A549 (cell line): ENCODE results near the gene SEMA3E. TPM values are rescaled to one million over a fixed set of nuclear protein-coding genes. Genes with fewer than 3 reads are reported as not detected.

Experiments
- ATAC-seq, 2 experiments: fragments of 200-7000 bp in 1 of 2; fragments of >200 bp in 1 of 2; cut with Nextera tagmentation in 1 of 2; cut with Tn5 transposase in 1 of 2; 3 replicates each; pipeline versions ENCODE4 v1.8.0 to v1.9.1; 2018 to 2020; ENCODE audit warnings: mild to moderate bottlenecking in 1 of 2, moderate library complexity in 1 of 2
- CTCF ChIA-PET: fragments of 300-600 bp; sonication (Branson Sonifier 250); formaldehyde crosslinking; extraction: SDS; loops from one replicate; lab custom pipeline; 2021; ENCODE audit warnings: antibody characterized with exemption, inconsistent platforms; lab: Yijun Ruan, JAX
- POLR2A ChIA-PET: fragments of 350-600 bp; formaldehyde crosslinking; extraction: SDS; loops from one replicate; lab custom pipeline; 2021; ENCODE audit warnings: antibody characterized with exemption, inconsistent platforms; lab: Yijun Ruan, JAX
- DNase-seq, 2 experiments: peaks; one replicate each; pipeline versions ENCODE4 v3.0.0 to v3.0.0-alpha.2; 2011 to 2016; ENCODE audit warnings: low read depth in 1 of 2, low spot score in 1 of 2
- FAIRE-seq: peaks from 2 replicates; lab custom pipeline; 2011; peaks lifted over from hg19 to GRCh38; lab: Jason Lieb, UNC
- H3K27ac ChIP-seq, 2 experiments: fragments of >200 bp; sonication (Bioruptor Twin); formaldehyde crosslinking; 3 replicates each; pipeline ENCODE4 v1.5.1; 2016 to 2017
- H3K4me1 ChIP-seq: fragments of >200 bp; sonication (Bioruptor Twin); formaldehyde crosslinking; 3 replicates; pipeline ENCODE4 v1.6.1; 2016
- H3K4me2 ChIP-seq: fragments of >200 bp; sonication (Bioruptor Twin); formaldehyde crosslinking; 3 replicates; pipeline ENCODE4 v1.6.1; 2016
- H3K4me3 ChIP-seq: fragments of >200 bp; sonication (Bioruptor Twin); formaldehyde crosslinking; 3 replicates; pipeline ENCODE4 v1.5.1; 2016
- H3K9me3 ChIP-seq: fragments of >200 bp; sonication (Bioruptor Twin); formaldehyde crosslinking; 3 replicates; pipeline ENCODE4 v1.6.1; 2016
- BHLHE40 ChIP-seq: IDR thresholded peaks from 2 replicates; pipeline ENCODE4 v1.6.1; 2012; ENCODE audit warnings: low read depth, low read length, inconsistent platforms
- CEBPB ChIP-seq, 2 experiments: fragments of >200 bp in 1 of 2; sonication (Bioruptor Twin) in 1 of 2; formaldehyde crosslinking in 1 of 2; IDR thresholded peaks; 2 replicates each; pipeline ENCODE4 v1.6.1; 2012 to 2016
- CHD4 ChIP-seq: fragments of 200-600 bp; sonication (generic); IDR thresholded peaks from 2 replicates; pipeline ENCODE4 v1.6.1; 2016; ENCODE audit warnings: antibody characterized with exemption, mild to moderate bottlenecking, borderline replicate concordance
- EHF ChIP-seq: fragments of 250-450 bp; sonication (Bioruptor Pico); IDR thresholded peaks from 2 replicates; pipeline ENCODE4 v1.5.0; 2020; ENCODE audit warnings: mild to moderate bottlenecking
- EP300 ChIP-seq, 2 experiments: fragments of >200 bp; sonication (Bioruptor Twin); formaldehyde crosslinking; IDR thresholded peaks; 2 replicates in 1 of 2; 3 replicates in 1 of 2; pipeline ENCODE4 v1.6.1; 2016 to 2017
- HEYL ChIP-seq: fragments of 250-450 bp; sonication (Bioruptor Pico); IDR thresholded peaks from 2 replicates; pipeline ENCODE4 v1.8.0; 2021; ENCODE audit warnings: mild to moderate bottlenecking, moderate library complexity
- HOXA7 ChIP-seq: fragments of 250-450 bp; sonication (Bioruptor Pico); IDR thresholded peaks from 2 replicates; pipeline ENCODE4 v1.5.0; 2020; ENCODE audit warnings: mild to moderate bottlenecking, moderate library complexity
- HOXB13 ChIP-seq: fragments of 250-450 bp; sonication (Bioruptor Pico); IDR thresholded peaks from 2 replicates; pipeline ENCODE4 v1.5.0; 2020; ENCODE audit warnings: low read depth, mild to moderate bottlenecking, moderate library complexity
- JUN ChIP-seq, 2 experiments: fragments of >200 bp; sonication (Bioruptor Twin); formaldehyde crosslinking; IDR thresholded peaks; 2 replicates in 1 of 2; 3 replicates in 1 of 2; pipeline ENCODE4 v1.6.1; 2016 to 2017
- JUNB ChIP-seq: fragments of >200 bp; sonication (Bioruptor Twin); formaldehyde crosslinking; IDR thresholded peaks from 2 replicates; pipeline ENCODE4 v1.6.1; 2016
- KDM5A ChIP-seq: fragments of 200-600 bp; sonication (generic); IDR thresholded peaks from 2 replicates; pipeline ENCODE4 v1.6.1; 2016; ENCODE audit warnings: antibody characterized with exemption, mild to moderate bottlenecking
- NFE2L2 ChIP-seq: fragments of 150-350 bp; conservative IDR thresholded peaks from 2 replicates; pipeline ENCODE4 v1.6.1; 2014; ENCODE audit warnings: low read length
- NPAS2 ChIP-seq: fragments of 250-450 bp; sonication (Bioruptor Pico); IDR thresholded peaks from 2 replicates; pipeline ENCODE4 v1.8.0; 2022; ENCODE audit warnings: mild to moderate bottlenecking, moderate library complexity, borderline replicate concordance
- RFX5 ChIP-seq: fragments of 450-650 bp; IDR thresholded peaks from 2 replicates; pipeline ENCODE4 v1.7.1; 2014; ENCODE audit warnings: antibody characterized with exemption, mild to moderate bottlenecking, moderate library complexity
- RNF2 ChIP-seq: fragments of 200-600 bp; sonication (generic); IDR thresholded peaks from 2 replicates; pipeline ENCODE4 v1.6.1; 2016; ENCODE audit warnings: low read depth, mild to moderate bottlenecking, antibody characterized with exemption, moderate library complexity, borderline replicate concordance
- SREBF2 ChIP-seq: fragments of 450-650 bp; IDR thresholded peaks from 2 replicates; pipeline ENCODE4 v1.6.1; 2014; ENCODE audit warnings: mild to moderate bottlenecking, moderate library complexity
- ZC3H11A ChIP-seq: fragments of 450-650 bp; IDR thresholded peaks from 2 replicates; pipeline ENCODE4 v1.6.1; 2014; ENCODE audit warnings: antibody characterized with exemption, mild to moderate bottlenecking
- ZFP36 ChIP-seq: fragments of 450-650 bp; IDR thresholded peaks from 2 replicates; pipeline ENCODE4 v1.6.1; 2014; ENCODE audit warnings: borderline replicate concordance; ENCODE audit not compliant: partially characterized antibody
- ZNF302 ChIP-seq: fragments of 250-450 bp; sonication (Bioruptor Pico); IDR thresholded peaks from 2 replicates; pipeline ENCODE4 v1.9.0; 2021; ENCODE audit warnings: inconsistent platforms, mild to moderate bottlenecking, moderate library complexity
- WGBS: methylation state at CpG from one replicate; pipeline ENCODE4 v1.1.6; 2017; ENCODE audit errors: missing lambda C conversion rate; 5-methylcytosine and 5-hydroxymethylcytosine counted together
- polyA plus RNA-seq, 4 experiments: library from polyadenylated mRNA; depleted of rRNA in 3 of 4; stranded (reverse); fragments of >200 nt; fragmentation: RNase III in 1 of 4; extraction: RNeasy Plus Mini Kit Qiagen cat#74134 plus additional on column Dnase treatment in 1 of 4; gene quantifications; 2 replicates in 3 of 4; 3 replicates in 1 of 4; pipeline ENCODE4 v1.2.3, GENCODE V29; 2011 to 2017
- TF ChIP-seq, protein P1 (sequence below): fragments of 200-600 bp; sonication (generic); IDR thresholded peaks from 2 replicates; pipeline ENCODE4 v1.6.1; 2016; ENCODE audit warnings: antibody characterized with exemption, mild to moderate bottlenecking, moderate library complexity
- TF ChIP-seq, protein P2 (sequence below): fragments of 150-350 bp; IDR thresholded peaks from 2 replicates; pipeline ENCODE4 v1.6.1; 2014; ENCODE audit warnings: low read depth, mild to moderate bottlenecking, low read length
- TF ChIP-seq, protein P3 (sequence below): fragments of 450-650 bp; IDR thresholded peaks from 2 replicates; pipeline ENCODE4 v1.6.1; 2014; ENCODE audit warnings: antibody characterized with exemption

SEMA3E gene
- polyA plus RNA-seq, 2 of the 4 experiments (the other 2 are of a cell fraction) = 1.4 to 2.3 TPM

DNA sequence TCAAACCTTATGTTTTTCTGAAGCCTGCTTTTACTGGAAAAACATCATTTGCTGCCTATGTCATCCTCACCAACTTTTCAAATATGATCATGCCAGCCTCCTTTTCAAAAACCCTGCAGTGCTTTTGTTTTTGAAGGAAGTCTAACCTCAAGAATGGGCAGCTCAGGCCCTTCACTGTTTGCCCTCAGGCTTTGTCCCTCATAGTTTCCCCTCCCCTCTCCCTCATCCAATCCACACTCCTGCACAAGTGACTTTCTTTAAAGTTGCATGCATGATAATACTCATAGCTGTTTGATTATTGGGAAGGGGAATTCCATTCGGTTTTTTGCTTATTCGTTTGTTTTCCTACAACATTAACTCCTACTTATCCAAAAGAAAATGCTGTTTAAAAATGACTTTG lies 219.4 kb downstream of the SEMA3E start:
- no peak overlapping the region for H3K4me3 ChIP-seq
- TF ChIP-seq ZNF302 (CRISPR knock-in tag) = no peak
- no peak for TF ChIP-seq EHF
- no peak for TF ChIP-seq NPAS2 (CRISPR knock-in tag)
- TF ChIP-seq, all 56 proteins: peak for 0
- CTCF ChIA-PET = interaction anchor here (0.8 to 1.4 kb wide), 2 partner anchors 18 to 20 kb away, joined by 3 to 4 read pairs; no protein-coding TSS in a partner anchor
- POLR2A ChIA-PET = no interaction called here
- 5% methylated on average over 2 of the region's 2 CpGs for WGBS
- H3K4me1 ChIP-seq = no peaks in the 10 kb centered on the region
- FAIRE-seq (peak; percentile 70), DNase-seq (no peak), ATAC-seq (no peak)
- no peak overlapping the region for H3K4me2 ChIP-seq
- no peak overlapping the region for H3K27ac ChIP-seq
- H3K9me3 ChIP-seq = no peaks in the 10 kb centered on the region

DNA sequence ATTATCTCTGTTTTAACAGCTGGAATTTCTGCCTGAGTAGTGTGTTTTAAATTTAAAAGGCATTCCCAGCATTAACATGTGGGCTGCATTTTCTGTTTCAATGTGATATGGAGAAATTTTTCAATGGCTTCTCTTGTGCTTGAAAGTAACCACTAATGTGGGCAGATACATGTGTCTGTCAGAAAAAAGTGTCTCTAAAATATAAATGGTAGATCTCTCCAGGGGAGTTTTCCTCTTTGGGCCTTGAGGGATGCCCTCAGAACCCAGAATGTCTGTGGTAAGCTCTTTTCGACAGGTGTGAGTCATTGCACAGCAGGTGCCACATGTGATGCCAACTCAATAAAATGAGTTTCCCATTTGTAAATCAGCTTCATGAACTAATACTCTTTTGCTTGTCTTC lies 221.1 kb downstream of the SEMA3E start:
- H3K4me3 ChIP-seq = no peak overlapping the region
- POLR2A ChIA-PET = no interaction called here
- 25% methylated on average over 1 of the region's 1 CpG for WGBS
- FAIRE-seq = no peak
- TF ChIP-seq SREBF2 = no peak
- no peak for TF ChIP-seq NFE2L2
- TF ChIP-seq KDM5A = no peak
- TF ChIP-seq CEBPB (IDR thresholded peaks at IDR 0.05) = no peak
- TF ChIP-seq HOXB13 (CRISPR knock-in tag) = no peak
- no peak for TF ChIP-seq EHF
- TF ChIP-seq, protein P1, sequence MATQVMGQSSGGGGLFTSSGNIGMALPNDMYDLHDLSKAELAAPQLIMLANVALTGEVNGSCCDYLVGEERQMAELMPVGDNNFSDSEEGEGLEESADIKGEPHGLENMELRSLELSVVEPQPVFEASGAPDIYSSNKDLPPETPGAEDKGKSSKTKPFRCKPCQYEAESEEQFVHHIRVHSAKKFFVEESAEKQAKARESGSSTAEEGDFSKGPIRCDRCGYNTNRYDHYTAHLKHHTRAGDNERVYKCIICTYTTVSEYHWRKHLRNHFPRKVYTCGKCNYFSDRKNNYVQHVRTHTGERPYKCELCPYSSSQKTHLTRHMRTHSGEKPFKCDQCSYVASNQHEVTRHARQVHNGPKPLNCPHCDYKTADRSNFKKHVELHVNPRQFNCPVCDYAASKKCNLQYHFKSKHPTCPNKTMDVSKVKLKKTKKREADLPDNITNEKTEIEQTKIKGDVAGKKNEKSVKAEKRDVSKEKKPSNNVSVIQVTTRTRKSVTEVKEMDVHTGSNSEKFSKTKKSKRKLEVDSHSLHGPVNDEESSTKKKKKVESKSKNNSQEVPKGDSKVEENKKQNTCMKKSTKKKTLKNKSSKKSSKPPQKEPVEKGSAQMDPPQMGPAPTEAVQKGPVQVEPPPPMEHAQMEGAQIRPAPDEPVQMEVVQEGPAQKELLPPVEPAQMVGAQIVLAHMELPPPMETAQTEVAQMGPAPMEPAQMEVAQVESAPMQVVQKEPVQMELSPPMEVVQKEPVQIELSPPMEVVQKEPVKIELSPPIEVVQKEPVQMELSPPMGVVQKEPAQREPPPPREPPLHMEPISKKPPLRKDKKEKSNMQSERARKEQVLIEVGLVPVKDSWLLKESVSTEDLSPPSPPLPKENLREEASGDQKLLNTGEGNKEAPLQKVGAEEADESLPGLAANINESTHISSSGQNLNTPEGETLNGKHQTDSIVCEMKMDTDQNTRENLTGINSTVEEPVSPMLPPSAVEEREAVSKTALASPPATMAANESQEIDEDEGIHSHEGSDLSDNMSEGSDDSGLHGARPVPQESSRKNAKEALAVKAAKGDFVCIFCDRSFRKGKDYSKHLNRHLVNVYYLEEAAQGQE = no peak
- TF ChIP-seq ZC3H11A = no peak
- TF ChIP-seq EP300 (IDR thresholded peaks at IDR 0.05) = no peak
- no peak for TF ChIP-seq HOXA7
- TF ChIP-seq JUN (IDR thresholded peaks at IDR 0.05) = no peak
- TF ChIP-seq, protein P2, sequence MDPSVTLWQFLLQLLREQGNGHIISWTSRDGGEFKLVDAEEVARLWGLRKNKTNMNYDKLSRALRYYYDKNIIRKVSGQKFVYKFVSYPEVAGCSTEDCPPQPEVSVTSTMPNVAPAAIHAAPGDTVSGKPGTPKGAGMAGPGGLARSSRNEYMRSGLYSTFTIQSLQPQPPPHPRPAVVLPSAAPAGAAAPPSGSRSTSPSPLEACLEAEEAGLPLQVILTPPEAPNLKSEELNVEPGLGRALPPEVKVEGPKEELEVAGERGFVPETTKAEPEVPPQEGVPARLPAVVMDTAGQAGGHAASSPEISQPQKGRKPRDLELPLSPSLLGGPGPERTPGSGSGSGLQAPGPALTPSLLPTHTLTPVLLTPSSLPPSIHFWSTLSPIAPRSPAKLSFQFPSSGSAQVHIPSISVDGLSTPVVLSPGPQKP = no peak
- TF ChIP-seq RFX5 = no peak
- no peak for TF ChIP-seq CHD4
- TF ChIP-seq, protein P3, sequence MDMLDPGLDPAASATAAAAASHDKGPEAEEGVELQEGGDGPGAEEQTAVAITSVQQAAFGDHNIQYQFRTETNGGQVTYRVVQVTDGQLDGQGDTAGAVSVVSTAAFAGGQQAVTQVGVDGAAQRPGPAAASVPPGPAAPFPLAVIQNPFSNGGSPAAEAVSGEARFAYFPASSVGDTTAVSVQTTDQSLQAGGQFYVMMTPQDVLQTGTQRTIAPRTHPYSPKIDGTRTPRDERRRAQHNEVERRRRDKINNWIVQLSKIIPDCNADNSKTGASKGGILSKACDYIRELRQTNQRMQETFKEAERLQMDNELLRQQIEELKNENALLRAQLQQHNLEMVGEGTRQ = no peak
- no peak for TF ChIP-seq RNF2
- TF ChIP-seq ZFP36 = no peak
- TF ChIP-seq BHLHE40 = no peak
- TF ChIP-seq JUNB = no peak
- TF ChIP-seq HEYL (CRISPR knock-in tag) = no peak
- no peaks in the 10 kb centered on the region for H3K4me1 ChIP-seq
- no peaks in the 10 kb centered on the region for H3K9me3 ChIP-seq
- CTCF ChIA-PET = no interaction called here
- ATAC-seq = no peak
- peak in 1 of 2 experiments; percentile 6 for DNase-seq
- H3K27ac ChIP-seq = no peak overlapping the region
- no peak overlapping the region for H3K4me2 ChIP-seq
